Calu3 (cell line): ENCODE data around the gene DISP3. TPM values are rescaled to one million over a fixed set of nuclear protein-coding genes. Genes with fewer than 3 reads are reported as not detected.

Source experiments
- BruUV-seq: library from RNA; stranded (reverse); fragments of 400-500 nt; replicated peaks from 2 replicates; lab custom pipeline; 2021; lab: Mats Ljungman, UMichigan
- CTCF ChIA-PET: fragments of 300-600 bp; sonication (Branson Sonifier 250); formaldehyde crosslinking; loops from one replicate; lab custom pipeline; 2022; ENCODE audit warnings: antibody characterized with exemption; lab: Charles Lee
- DNase-seq: peaks from one replicate; pipeline ENCODE4 v3.0.0; 2022
- H3K27ac Mint-ChIP-seq: one replicate; pipeline ENCODE4 v1.8.0; 2022; ENCODE audit warnings: mixed read lengths; ENCODE audit not compliant: unreplicated experiment
- H3K27me3 Mint-ChIP-seq: one replicate; pipeline ENCODE4 v1.8.0; 2022; ENCODE audit warnings: mixed read lengths; ENCODE audit not compliant: unreplicated experiment
- H3K36me3 Mint-ChIP-seq: one replicate; pipeline ENCODE4 v1.8.0; 2022; ENCODE audit warnings: mild to moderate bottlenecking, moderate library complexity, mixed read lengths; ENCODE audit not compliant: insufficient read depth, unreplicated experiment
- H3K4me1 Mint-ChIP-seq: one replicate; pipeline ENCODE4 v1.8.0; 2022; ENCODE audit warnings: mild to moderate bottlenecking, low read depth, mixed read lengths; ENCODE audit not compliant: unreplicated experiment
- H3K4me3 Mint-ChIP-seq: one replicate; pipeline ENCODE4 v1.8.0; 2022; ENCODE audit warnings: mild to moderate bottlenecking, low read depth, moderate library complexity, mixed read lengths; ENCODE audit not compliant: unreplicated experiment
- H3K9me3 Mint-ChIP-seq: one replicate; pipeline ENCODE4 v1.8.0; 2022; ENCODE audit warnings: low read depth, mixed read lengths; ENCODE audit not compliant: unreplicated experiment
- intact Hi-C: fragments of 100-400 bp; cut with micrococcal nuclease; formaldehyde crosslinking; loops from one replicate; pipeline ENCODE4 v1.10.0; 2022; ENCODE audit not compliant: unreplicated experiment
- total RNA-seq: library from RNA; stranded (reverse); gene quantifications from 2 replicates; pipeline ENCODE4 v1.2.3, GENCODE V29; 2022
- TF ChIP-seq, protein P1 (sequence below): fragments of 200-600 bp; IDR thresholded peaks from one replicate; pipeline ENCODE4 v1.8.0; 2022; ENCODE audit warnings: antibody characterized with exemption; ENCODE audit not compliant: unreplicated experiment

DISP3 gene
- total RNA-seq, 1 experiment from 2014 or later = 1.3 TPM

DNA sequence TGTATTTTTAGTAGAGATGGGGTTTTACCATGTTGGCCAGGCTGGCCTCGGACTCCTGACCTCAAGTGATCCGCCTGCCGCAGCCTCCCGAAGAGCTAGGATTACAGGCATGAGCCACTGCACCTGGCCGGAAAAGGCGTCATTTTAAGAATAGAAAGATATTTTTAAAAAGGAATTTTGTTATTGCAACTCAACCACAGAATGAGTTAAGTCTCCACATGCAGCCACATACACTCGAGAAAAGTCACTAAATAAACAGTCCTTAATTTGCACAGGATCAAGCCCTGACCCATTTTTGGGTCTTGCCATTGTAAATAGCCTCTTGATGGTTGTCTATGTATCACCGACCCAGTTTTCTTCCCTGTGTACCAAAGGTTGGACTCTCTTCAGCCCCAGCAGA lies 89.7 kb downstream of the DISP3 start:
- H3K4me1 Mint-ChIP-seq = no peaks in the 10 kb centered on the region
- H3K4me3 Mint-ChIP-seq = no peak overlapping the region
- CTCF ChIA-PET = no interaction called here
- peaks cover 94% of the 10 kb centered on the region for H3K27me3 Mint-ChIP-seq
- TF ChIP-seq, protein P1, sequence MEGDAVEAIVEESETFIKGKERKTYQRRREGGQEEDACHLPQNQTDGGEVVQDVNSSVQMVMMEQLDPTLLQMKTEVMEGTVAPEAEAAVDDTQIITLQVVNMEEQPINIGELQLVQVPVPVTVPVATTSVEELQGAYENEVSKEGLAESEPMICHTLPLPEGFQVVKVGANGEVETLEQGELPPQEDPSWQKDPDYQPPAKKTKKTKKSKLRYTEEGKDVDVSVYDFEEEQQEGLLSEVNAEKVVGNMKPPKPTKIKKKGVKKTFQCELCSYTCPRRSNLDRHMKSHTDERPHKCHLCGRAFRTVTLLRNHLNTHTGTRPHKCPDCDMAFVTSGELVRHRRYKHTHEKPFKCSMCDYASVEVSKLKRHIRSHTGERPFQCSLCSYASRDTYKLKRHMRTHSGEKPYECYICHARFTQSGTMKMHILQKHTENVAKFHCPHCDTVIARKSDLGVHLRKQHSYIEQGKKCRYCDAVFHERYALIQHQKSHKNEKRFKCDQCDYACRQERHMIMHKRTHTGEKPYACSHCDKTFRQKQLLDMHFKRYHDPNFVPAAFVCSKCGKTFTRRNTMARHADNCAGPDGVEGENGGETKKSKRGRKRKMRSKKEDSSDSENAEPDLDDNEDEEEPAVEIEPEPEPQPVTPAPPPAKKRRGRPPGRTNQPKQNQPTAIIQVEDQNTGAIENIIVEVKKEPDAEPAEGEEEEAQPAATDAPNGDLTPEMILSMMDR = no peak
- no peak overlapping the region for H3K27ac Mint-ChIP-seq
- H3K36me3 Mint-ChIP-seq = no peaks in the 10 kb centered on the region
- BruUV-seq = no TSS peak
- no peaks in the 10 kb centered on the region for H3K9me3 Mint-ChIP-seq
- intact Hi-C loops = no loop called here
- DNase-seq = no peak

DNA sequence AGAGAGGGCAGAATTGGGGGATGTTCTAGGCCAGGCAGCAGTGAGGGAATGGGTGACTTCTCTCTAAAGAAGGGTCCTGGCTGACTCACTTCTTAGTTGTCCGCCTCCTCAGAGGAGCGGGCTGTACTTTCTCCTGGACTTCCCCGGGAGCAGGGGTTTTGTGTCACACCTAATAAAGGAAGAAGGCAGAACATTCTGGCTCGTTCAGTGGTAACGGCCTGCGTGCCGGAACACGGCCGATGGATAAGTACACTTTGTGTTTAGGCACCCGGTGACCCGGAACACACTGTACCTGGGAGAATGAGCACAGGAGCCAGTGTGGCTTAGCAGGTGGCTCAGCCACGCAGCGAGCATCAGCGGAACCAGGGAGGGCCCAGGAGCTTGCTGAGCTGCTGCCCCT lies 90.6 kb downstream of the DISP3 start:
- Mint-ChIP-seq H3K27ac (no peak overlapping the region), H3K4me1 (no peaks in the 10 kb centered on the region), H3K4me3 (no peak overlapping the region), H3K36me3 (no peaks in the 10 kb centered on the region), H3K9me3 (no peaks in the 10 kb centered on the region), H3K27me3 (peaks cover 87% of the 10 kb centered on the region)
- DNase-seq = no peak
- no TSS peak for BruUV-seq
- CTCF ChIA-PET = interaction anchor here (0.5 to 0.8 kb wide), 2 partner anchors 24 to 277 kb away, joined by 3 to 4 read pairs; no protein-coding TSS in a partner anchor
- TF ChIP-seq, protein P1 = no peak
- intact Hi-C loops = no loop called here

DNA sequence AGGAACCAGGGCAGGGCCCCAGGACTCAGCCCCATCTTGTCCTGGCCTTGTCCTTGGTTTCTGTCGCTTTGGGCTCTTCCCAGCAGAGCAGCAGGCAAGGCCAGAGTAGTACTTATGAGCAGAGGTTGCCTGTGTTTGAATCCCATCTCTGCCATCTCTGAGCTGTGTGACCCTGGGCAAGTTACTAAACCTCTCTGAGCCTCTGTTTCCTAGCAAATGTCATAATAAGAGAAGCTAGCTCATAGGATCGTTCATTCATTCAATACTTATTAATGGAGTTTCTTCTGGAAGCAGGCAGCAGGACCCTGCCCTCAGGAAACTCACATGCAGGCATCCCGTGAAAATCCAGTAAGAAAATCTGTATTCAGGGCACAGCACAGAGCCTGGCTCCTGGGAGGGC lies 91.0 kb downstream of the DISP3 start:
- H3K27ac Mint-ChIP-seq = no peak overlapping the region
- no peak overlapping the region for H3K4me3 Mint-ChIP-seq
- no peaks in the 10 kb centered on the region for H3K36me3 Mint-ChIP-seq
- no TSS peak for BruUV-seq
- DNase-seq = no peak
- intact Hi-C loops = no loop called here
- CTCF ChIA-PET = interaction anchor here (0.8 kb wide), 1 partner anchor 25 kb away, joined by 3 read pairs; no protein-coding TSS in a partner anchor
- H3K27me3 Mint-ChIP-seq = peaks cover 87% of the 10 kb centered on the region
- H3K4me1 Mint-ChIP-seq = no peaks in the 10 kb centered on the region
- TF ChIP-seq, protein P1 = no peak
- H3K9me3 Mint-ChIP-seq = no peaks in the 10 kb centered on the region

DNA sequence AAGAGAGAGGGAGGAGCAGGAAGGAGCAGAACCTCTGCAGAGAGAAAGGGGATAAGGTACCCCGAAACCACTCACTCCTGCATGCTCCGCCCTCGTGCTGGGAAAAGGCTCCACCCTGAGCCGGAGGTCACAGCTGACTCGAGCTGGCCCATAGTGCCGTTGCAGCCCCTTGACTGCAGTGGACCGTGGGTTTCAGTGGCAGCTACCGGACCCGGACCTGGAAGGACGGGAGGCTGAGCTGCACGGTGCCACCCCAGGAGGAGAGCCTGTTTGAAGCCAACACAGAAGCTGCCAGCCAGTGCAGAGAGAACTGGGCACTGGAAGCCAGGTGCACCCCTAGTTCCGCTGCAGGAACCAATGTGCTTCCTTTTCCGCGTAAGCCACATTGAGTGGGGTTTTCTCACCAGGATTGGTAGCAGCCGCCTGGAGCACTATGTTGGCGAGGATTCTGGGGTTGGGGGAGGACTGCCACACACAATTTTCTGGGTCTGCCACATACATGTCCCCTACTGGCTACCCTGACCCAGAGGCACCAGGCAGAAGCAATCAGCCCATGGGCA lies 91.9 kb downstream of the DISP3 start:
- Mint-ChIP-seq H3K4me1 (no peaks in the 10 kb centered on the region), H3K36me3 (no peaks in the 10 kb centered on the region), H3K27me3 (peaks cover 87% of the 10 kb centered on the region), H3K27ac (no peak overlapping the region), H3K9me3 (no peaks in the 10 kb centered on the region), H3K4me3 (no peak overlapping the region)
- CTCF ChIA-PET = no interaction called here
- no TSS peak for BruUV-seq
- TF ChIP-seq, protein P1 = no peak
- intact Hi-C loops = no loop called here
- DNase-seq = no peak
